ENCODE measurements around the gene KRTAP5-5.

- no peak for TF ChIP-seq HDAC6 (IDR thresholded peaks at IDR 0.05; ENCODE audit: unreplicated experiment)
- TF ChIP-seq E2F4 (IDR thresholded peaks at IDR 0.05; ENCODE audit: low read depth, low read length): no peak
- TF ChIP-seq HCFC1 (IDR thresholded peaks at IDR 0.05; ENCODE audit: low read length): no peak
- TF ChIP-seq MAX (IDR thresholded peaks at IDR 0.05; ENCODE audit: low read depth, low read length): no peak
- no peak for TF ChIP-seq EZH2 (IDR thresholded peaks at IDR 0.05; ENCODE audit: borderline replicate concordance, control insufficient read depth, low read depth, low read length)
- no peak for TF ChIP-seq MXI1 (IDR thresholded peaks at IDR 0.05; ENCODE audit: low read depth, low read length)
- TF ChIP-seq BCL11A (IDR thresholded peaks at IDR 0.05; ENCODE audit: low read depth, low read length): no peak
- TF ChIP-seq SMC3 (IDR thresholded peaks at IDR 0.05; ENCODE audit: borderline replicate concordance, low read length): no peak
These were observed 24.9 kb upstream of the KRTAP5-5 start for GRCh38 chr11:1604711-1605110.
